Fibroblast of mammary gland (primary cell): ENCODE results near the gene AGRN.
"Not testable (repeated sequence)": the region's sequence is repeated elsewhere in the genome, so short reads cannot be mapped to it uniquely, and the experiment has no call there.

Experiments
- DNase-seq: peaks from one replicate; pipeline ENCODE4 v3.0.0-alpha.2; 2010; ENCODE audit warnings: low read depth
- H3K4me3 ChIP-seq: 2 replicates; pipeline ENCODE4 v1.5.1; 2011; ENCODE audit warnings: low read depth, mild to moderate bottlenecking, low read length, moderate library complexity; ENCODE audit not compliant: control insufficient read depth
- TF ChIP-seq, protein P1 (sequence below): conservative IDR thresholded peaks from 2 replicates; pipeline ENCODE4 v1.5.1; 2011; ENCODE audit warnings: low read depth, low read length, inconsistent platforms; ENCODE audit not compliant: control insufficient read depth, insufficient read depth

The AGRN gene

DNA sequence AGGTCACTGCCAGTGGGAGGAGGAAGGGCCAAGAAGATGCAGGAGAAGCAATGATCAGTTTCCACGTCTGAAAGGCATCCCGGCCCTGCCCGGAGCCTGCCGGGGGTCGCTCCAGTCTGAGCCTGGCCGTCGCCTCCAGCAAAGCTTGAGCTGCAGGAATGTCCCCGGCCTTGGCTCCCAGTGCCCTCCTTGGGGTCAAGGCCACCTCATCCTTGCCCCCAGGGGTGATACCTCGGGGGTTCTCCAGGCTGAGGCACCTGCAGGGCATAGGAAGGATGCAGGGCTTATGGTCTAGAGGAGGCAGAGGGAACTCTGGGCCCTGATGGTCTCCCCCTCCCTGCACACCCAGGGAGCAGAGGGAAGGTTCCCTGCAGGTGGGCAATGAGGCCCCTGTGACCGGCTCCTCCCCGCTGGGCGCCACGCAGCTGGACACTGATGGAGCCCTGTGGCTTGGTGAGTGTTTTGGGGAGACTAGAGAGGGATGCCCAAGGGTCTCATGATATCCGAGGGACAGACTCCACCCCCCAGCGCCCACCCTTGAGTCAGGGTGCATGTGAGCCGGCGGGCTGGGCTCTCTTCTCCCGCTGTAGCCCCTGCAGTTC, 34.3 kb downstream of the AGRN start:
- H3K4me3 ChIP-seq, result no peak overlapping the region
- DNase-seq, result no peak
- TF ChIP-seq, protein P1, sequence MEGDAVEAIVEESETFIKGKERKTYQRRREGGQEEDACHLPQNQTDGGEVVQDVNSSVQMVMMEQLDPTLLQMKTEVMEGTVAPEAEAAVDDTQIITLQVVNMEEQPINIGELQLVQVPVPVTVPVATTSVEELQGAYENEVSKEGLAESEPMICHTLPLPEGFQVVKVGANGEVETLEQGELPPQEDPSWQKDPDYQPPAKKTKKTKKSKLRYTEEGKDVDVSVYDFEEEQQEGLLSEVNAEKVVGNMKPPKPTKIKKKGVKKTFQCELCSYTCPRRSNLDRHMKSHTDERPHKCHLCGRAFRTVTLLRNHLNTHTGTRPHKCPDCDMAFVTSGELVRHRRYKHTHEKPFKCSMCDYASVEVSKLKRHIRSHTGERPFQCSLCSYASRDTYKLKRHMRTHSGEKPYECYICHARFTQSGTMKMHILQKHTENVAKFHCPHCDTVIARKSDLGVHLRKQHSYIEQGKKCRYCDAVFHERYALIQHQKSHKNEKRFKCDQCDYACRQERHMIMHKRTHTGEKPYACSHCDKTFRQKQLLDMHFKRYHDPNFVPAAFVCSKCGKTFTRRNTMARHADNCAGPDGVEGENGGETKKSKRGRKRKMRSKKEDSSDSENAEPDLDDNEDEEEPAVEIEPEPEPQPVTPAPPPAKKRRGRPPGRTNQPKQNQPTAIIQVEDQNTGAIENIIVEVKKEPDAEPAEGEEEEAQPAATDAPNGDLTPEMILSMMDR, result no peak

DNA sequence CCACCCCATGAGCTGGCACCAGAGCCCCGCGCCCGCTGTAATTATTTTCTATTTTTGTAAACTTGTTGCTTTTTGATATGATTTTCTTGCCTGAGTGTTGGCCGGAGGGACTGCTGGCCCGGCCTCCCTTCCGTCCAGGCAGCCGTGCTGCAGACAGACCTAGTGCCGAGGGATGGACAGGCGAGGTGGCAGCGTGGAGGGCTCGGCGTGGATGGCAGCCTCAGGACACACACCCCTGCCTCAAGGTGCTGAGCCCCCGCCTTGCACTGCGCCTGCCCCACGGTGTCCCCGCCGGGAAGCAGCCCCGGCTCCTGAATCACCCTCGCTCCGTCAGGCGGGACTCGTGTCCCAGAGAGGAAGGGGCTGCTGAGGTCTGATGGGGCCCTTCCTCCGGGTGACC, 35.1 kb downstream of the AGRN start:
- TF ChIP-seq, protein P1, result no peak
- no peak for DNase-seq
- H3K4me3 ChIP-seq, result no peak overlapping the region

DNA sequence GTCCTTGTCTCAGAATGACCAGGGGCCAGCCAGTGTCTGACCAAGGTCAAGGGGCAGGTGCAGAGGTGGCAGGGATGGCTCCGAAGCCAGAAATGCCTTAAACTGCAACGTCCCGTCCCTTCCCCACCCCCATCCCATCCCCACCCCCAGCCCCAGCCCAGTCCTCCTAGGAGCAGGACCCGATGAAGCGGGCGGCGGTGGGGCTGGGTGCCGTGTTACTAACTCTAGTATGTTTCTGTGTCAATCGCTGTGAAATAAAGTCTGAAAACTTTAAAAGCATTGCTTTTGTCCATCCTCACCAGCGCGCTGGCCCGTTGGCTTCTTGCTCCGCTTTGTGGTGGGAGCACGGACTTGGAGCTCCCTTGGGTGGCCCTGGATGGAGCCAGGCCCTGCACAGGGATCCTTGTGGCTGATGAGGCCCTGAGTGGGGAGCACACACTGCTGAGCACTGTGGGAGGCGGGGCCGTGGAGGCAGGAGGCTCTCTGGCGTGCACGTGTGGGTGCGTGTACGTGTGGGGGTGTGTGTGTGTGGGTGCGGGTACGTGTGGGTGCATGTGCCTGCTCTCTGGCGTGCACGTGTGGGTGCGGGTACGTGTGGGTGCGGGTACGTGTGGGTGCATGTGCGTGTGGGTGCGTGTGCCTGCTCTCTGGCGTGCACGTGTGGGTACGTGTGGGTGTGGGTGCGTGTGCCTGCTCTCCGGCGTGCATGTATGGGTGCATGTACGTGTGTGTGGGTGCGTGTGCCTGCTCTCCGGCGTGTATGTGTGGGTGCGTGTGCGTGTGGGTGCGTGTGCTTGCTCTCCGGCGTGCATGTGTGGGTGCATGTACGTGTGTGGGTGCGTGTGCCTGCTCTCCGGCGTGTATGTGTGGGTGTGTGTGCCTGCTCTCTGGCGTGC, 36.2 kb downstream of the AGRN start:
- DNase-seq, result no peak
- no peak overlapping the region for H3K4me3 ChIP-seq
- TF ChIP-seq, protein P1, result no peak

DNA sequence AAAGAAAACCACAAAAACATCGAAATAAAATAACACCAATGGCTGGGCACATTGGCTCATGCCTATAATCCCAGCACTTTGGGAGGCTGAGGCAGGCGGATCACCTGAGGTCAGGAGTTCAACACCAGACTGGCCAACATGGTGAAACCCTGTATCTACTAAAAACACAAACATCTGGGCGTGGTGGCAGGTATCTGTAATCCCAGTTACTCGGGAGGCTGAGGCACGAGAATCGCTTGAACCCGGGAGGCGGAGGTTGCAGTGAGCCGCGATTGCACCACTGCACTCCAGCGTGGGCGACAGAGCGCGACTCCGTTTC, 37.8 kb downstream of the AGRN start:
- not testable (repeated sequence) for DNase-seq, H3K4me3 ChIP-seq

DNA sequence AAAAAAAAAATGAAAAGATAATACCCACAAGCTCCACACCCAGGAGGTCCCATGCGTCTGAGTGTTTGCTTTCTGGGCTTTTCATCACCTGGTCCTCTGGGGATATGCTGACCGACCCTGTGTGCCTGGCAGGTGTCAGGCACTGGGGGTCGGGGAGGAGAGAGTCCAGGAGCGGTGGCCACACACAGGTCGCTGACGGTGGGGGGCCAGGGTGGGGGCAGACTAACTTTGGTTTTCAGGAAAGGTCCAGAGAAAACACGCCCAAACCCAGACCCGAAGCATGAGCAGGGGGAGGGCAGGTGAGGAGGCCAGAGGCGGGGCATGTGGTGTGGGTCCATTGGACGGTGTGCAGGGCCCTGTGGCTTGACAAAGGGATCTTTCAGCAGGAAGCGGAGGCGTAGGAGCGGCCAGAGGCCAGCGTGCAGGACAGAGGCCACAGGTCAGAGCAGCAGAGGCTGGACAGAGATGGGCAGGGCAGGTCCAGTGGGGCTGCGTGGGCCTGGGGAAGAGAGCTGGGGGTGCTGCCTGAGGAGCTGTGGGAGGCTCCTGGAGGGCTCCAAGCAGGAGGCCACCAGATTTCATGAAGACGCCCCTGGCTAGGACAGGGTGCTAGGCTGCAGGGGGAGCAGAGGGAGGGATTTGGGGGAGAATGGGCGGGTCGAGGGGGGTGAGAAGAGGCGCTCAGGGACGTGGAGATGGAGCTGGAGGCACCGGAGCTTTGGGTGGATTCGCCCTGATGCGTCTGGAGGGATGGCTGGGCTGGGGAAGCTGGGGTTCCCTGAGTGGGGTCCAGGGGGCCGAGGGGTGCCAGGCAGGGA, 38.4 kb downstream of the AGRN start:
- TF ChIP-seq, protein P1, result no peak
- H3K4me3 ChIP-seq, result no peak overlapping the region

DNA sequence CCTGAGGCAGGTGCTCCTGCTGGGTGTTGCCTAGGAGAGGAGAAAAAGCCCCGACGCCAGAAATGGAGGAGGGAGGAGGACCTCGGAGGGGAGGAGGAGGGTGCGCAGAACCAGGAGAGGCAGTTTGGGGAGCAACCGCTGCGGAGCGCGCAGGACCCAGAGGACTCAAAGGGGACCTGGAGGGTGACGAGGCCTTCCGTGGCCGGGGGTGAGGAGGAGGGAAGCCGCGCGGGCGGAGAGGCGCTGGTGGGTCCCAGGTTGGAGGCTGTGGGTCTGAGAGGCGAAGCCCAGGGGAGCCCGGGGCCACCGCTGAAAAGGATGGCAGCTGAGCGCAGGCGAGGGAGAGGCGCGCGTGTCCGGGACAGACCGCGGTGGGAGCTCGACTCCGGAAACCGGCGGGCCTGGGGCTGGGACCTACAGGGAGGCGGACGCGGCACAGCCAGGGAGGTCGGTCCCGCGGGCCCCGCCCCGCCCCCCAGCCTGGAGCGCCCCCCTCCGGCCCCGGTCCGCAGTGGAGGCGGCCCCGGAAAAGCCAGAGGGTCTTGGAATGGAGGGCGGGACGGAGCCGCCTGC, 39.1 kb downstream of the AGRN start:
- peak overlapping the region; percentile 16 for H3K4me3 ChIP-seq
- no peak for DNase-seq
- TF ChIP-seq, protein P1, result no peak

More for the DNA sequence above, 38.4 kb downstream of the AGRN start:
- DNase-seq, result no peak
